Measurements from ENCODE around the gene ACOT11. TPM values are rescaled to one million over a fixed set of nuclear protein-coding genes. Genes with fewer than 3 reads are reported as not detected.

Gene ACOT11
- polyA plus RNA-seq, 1 donor from 2014 or later: not detected

DNA sequence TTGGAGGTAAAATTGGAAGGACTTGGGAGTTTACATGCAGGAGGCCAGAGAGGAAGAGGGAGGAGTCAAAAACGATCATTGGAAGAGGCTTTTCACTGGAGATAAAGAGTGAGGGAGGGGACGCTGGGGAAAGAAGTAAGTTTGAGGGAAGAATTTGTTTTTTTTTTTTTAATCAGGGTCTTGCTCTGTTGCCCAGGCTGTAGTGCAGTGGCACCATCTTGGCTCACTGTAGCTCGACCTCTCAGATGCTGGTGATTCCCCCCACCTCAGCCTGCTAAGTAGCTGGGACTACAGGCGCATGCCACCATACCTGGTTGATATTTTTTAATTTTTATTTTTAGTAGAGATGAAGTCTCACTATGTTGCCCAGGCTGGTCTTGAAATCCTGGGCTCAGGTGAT is 92.3 kb downstream of the ACOT11 start:
- Histone ChIP-seq H3K79me2 (replicated peaks; ENCODE audit: insufficient read depth, low read length) (no peaks in the 10 kb centered on the region), H2AFZ (ENCODE audit: low read depth, low read length) (no peak overlapping the region), H3K9ac (ENCODE audit: low read length) (no peak overlapping the region), H3F3A (ENCODE audit: insufficient read depth, low read length, poor library complexity, severe bottlenecking) (no peaks in the 10 kb centered on the region), H3K9me3 (ENCODE audit: low read length) (no peaks in the 10 kb centered on the region), H3K27me3 (ENCODE audit: insufficient read depth, low read depth, low read length) (no peaks in the 10 kb centered on the region), H3K4me2 (ENCODE audit: low read length) (no peak overlapping the region), H3K4me3 (ENCODE audit: low read length) (no peak overlapping the region), H3K9me2 (ENCODE audit: insufficient read depth, low read length) (no peaks in the 10 kb centered on the region), H3K27ac (ENCODE audit: low read length) (no peak overlapping the region), H3K36me3 (ENCODE audit: insufficient read depth, low read length) (no peaks in the 10 kb centered on the region), H4K20me1 (ENCODE audit: insufficient read depth) (no peaks in the 10 kb centered on the region)
- TF ChIP-seq REST (IDR thresholded peaks at IDR 0.05; ENCODE audit: borderline replicate concordance): no peak
- no peak for TF ChIP-seq SMC3 (conservative IDR thresholded peaks at IDR 0.05; ENCODE audit: poor library complexity)
- no peak for TF ChIP-seq RAD21 (conservative IDR thresholded peaks at IDR 0.05)
- TF ChIP-seq TAF1 (IDR thresholded peaks at IDR 0.05; ENCODE audit: low read depth): no peak
- no peak for TF ChIP-seq EZH2 (IDR thresholded peaks at IDR 0.05; ENCODE audit: borderline replicate concordance, insufficient read depth, low read length, poor library complexity, severe bottlenecking)
- no peak for TF ChIP-seq EP300 (conservative IDR thresholded peaks at IDR 0.05; ENCODE audit: poor library complexity, severe bottlenecking)
- no peak for TF ChIP-seq MXI1 (conservative IDR thresholded peaks at IDR 0.05; ENCODE audit: poor library complexity, severe bottlenecking)
- TF ChIP-seq, protein P1, sequence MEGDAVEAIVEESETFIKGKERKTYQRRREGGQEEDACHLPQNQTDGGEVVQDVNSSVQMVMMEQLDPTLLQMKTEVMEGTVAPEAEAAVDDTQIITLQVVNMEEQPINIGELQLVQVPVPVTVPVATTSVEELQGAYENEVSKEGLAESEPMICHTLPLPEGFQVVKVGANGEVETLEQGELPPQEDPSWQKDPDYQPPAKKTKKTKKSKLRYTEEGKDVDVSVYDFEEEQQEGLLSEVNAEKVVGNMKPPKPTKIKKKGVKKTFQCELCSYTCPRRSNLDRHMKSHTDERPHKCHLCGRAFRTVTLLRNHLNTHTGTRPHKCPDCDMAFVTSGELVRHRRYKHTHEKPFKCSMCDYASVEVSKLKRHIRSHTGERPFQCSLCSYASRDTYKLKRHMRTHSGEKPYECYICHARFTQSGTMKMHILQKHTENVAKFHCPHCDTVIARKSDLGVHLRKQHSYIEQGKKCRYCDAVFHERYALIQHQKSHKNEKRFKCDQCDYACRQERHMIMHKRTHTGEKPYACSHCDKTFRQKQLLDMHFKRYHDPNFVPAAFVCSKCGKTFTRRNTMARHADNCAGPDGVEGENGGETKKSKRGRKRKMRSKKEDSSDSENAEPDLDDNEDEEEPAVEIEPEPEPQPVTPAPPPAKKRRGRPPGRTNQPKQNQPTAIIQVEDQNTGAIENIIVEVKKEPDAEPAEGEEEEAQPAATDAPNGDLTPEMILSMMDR (IDR thresholded peaks at IDR 0.05; ENCODE audit: poor library complexity, severe bottlenecking): no peak
- no peak for TF ChIP-seq POLR2AphosphoS5 (IDR thresholded peaks at IDR 0.05)

- H3K36me3 ChIP-seq (ENCODE audit: insufficient read depth, low read length): no peaks in the 10 kb centered on the region
- TF ChIP-seq, protein P1 (IDR thresholded peaks at IDR 0.05; ENCODE audit: poor library complexity, severe bottlenecking): no peak
- TF ChIP-seq REST (IDR thresholded peaks at IDR 0.05; ENCODE audit: borderline replicate concordance) (no peak), MXI1 (conservative IDR thresholded peaks at IDR 0.05; ENCODE audit: poor library complexity, severe bottlenecking) (no peak), EZH2 (IDR thresholded peaks at IDR 0.05; ENCODE audit: borderline replicate concordance, insufficient read depth, low read length, poor library complexity, severe bottlenecking) (no peak), SMC3 (conservative IDR thresholded peaks at IDR 0.05; ENCODE audit: poor library complexity) (no peak)
- H3K9me2 ChIP-seq (ENCODE audit: insufficient read depth, low read length): no peaks in the 10 kb centered on the region
- no peaks in the 10 kb centered on the region for H3K79me2 ChIP-seq (replicated peaks; ENCODE audit: insufficient read depth, low read length)
- no peak within 1 kb of the TSS for H2AFZ ChIP-seq (ENCODE audit: low read depth, low read length)
- H3K4me3 ChIP-seq (ENCODE audit: low read length): no peak within 1 kb of the TSS
- H4K20me1 ChIP-seq (ENCODE audit: insufficient read depth): no peaks in the 10 kb centered on the region
- H3K9ac ChIP-seq (ENCODE audit: low read length): no peak within 1 kb of the TSS
- no peaks in the 10 kb centered on the region for H3F3A ChIP-seq (ENCODE audit: insufficient read depth, low read length, poor library complexity, severe bottlenecking)
- no peak within 1 kb of the TSS for H3K4me2 ChIP-seq (ENCODE audit: low read length)
- no peak within 1 kb of the TSS for H3K27ac ChIP-seq (ENCODE audit: low read length)
- H3K9me3 ChIP-seq (ENCODE audit: low read length): no peaks in the 10 kb centered on the region
- no peaks in the 10 kb centered on the region for H3K27me3 ChIP-seq (ENCODE audit: insufficient read depth, low read depth, low read length)
Observed at GRCh38 chr1:54640863-54641836, 93.1 kb downstream of the ACOT11 start, which contains the start of gene MROH7. Gene MROH7, plus strand, starts transcription at chr1:54641786. Its CDS starts 11,141 bp downstream, at chr1:54652927.

All from neural cell (in vitro differentiated cells).